H9 (cell line): Measurements from ENCODE around the gene MSLN. TPM values are rescaled to one million over a fixed set of nuclear protein-coding genes. Genes with fewer than 3 reads are reported as not detected.

ENCODE experiments used
- DNase-seq: peaks from one replicate; pipeline ENCODE4 v3.0.0-alpha.2; 2017
- H2AFZ ChIP-seq: one replicate; pipeline ENCODE4 v1.6.1; 2013; ENCODE audit warnings: mild to moderate bottlenecking, low read length, control low read depth, moderate library complexity
- H2AK5ac ChIP-seq: 2 replicates; pipeline ENCODE4 v1.6.1; 2013; ENCODE audit warnings: low read length, control low read depth, mixed read lengths; ENCODE audit not compliant: insufficient read length
- H2BK120ac ChIP-seq: one replicate; pipeline ENCODE4 v1.6.1; 2013; ENCODE audit warnings: low read depth, mild to moderate bottlenecking, low read length, control low read depth, inconsistent platforms; ENCODE audit not compliant: poor library complexity, severe bottlenecking
- H2BK12ac ChIP-seq: 2 replicates; pipeline ENCODE4 v1.6.1; 2013; ENCODE audit warnings: low read length, control low read depth, mixed read lengths, low read depth; ENCODE audit not compliant: insufficient read length
- H2BK15ac ChIP-seq: 2 replicates; pipeline ENCODE4 v1.6.1; 2013; ENCODE audit warnings: low read depth, low read length, control low read depth
- H2BK20ac ChIP-seq: one replicate; pipeline ENCODE4 v1.6.1; 2013; ENCODE audit warnings: low read depth, mild to moderate bottlenecking, low read length, control low read depth, inconsistent platforms; ENCODE audit not compliant: poor library complexity, severe bottlenecking
- H2BK5ac ChIP-seq: 2 replicates; pipeline ENCODE4 v1.6.1; 2013; ENCODE audit warnings: low read length, control low read depth, mixed read lengths; ENCODE audit not compliant: insufficient read length
- H3K14ac ChIP-seq: 2 replicates; pipeline ENCODE4 v1.6.1; 2013; ENCODE audit warnings: low read length, control low read depth; ENCODE audit not compliant: insufficient read depth
- H3K18ac ChIP-seq: 2 replicates; pipeline ENCODE4 v1.6.1; 2013; ENCODE audit warnings: low read depth, mild to moderate bottlenecking, mixed read lengths, low read length, control low read depth; ENCODE audit not compliant: insufficient read length
- H3K23ac ChIP-seq: 2 replicates; pipeline ENCODE4 v1.6.1; 2013; ENCODE audit warnings: low read length, control low read depth, mixed read lengths, low read depth; ENCODE audit not compliant: insufficient read length
- H3K23me2 ChIP-seq: 2 replicates; pipeline ENCODE4 v1.6.1; 2013; ENCODE audit warnings: low read depth, mild to moderate bottlenecking, mixed read lengths, low read length, control low read depth; ENCODE audit not compliant: insufficient read length, poor library complexity, severe bottlenecking
- H3K27ac ChIP-seq: 2 replicates; pipeline ENCODE4 v1.5.1; 2013; ENCODE audit warnings: low read length, control low read depth, mixed read lengths, low read depth; ENCODE audit not compliant: insufficient read length
- H3K27me3 ChIP-seq: 2 replicates; pipeline ENCODE4 v1.6.1; 2013; ENCODE audit warnings: low read length, control low read depth, inconsistent platforms; ENCODE audit not compliant: insufficient read depth
- H3K4ac ChIP-seq: 2 replicates; pipeline ENCODE4 v1.6.1; 2013; ENCODE audit warnings: low read depth, mild to moderate bottlenecking, control low read depth, inconsistent platforms, low read length, moderate library complexity
- H3K4me1 ChIP-seq: 2 replicates; pipeline ENCODE4 v1.6.1; 2013; ENCODE audit warnings: low read length, control low read depth, inconsistent platforms; ENCODE audit not compliant: insufficient read depth
- H3K4me2 ChIP-seq: 2 replicates; pipeline ENCODE4 v1.6.1; 2013; ENCODE audit warnings: low read length, control low read depth, mixed read lengths; ENCODE audit not compliant: insufficient read length, insufficient read depth
- H3K56ac ChIP-seq: 2 replicates; pipeline ENCODE4 v1.6.1; 2013; ENCODE audit warnings: low read depth, mild to moderate bottlenecking, mixed read lengths, low read length, control low read depth; ENCODE audit not compliant: insufficient read length
- H3K79me1 ChIP-seq: 2 replicates; pipeline ENCODE4 v1.6.1; 2013; ENCODE audit warnings: low read depth, mild to moderate bottlenecking, moderate library complexity, low read length, control low read depth, inconsistent platforms; ENCODE audit not compliant: insufficient read depth, poor library complexity, severe bottlenecking
- H3K79me2 ChIP-seq: 2 replicates; pipeline ENCODE4 v1.6.1; 2013; ENCODE audit warnings: low read length, control low read depth, inconsistent platforms; ENCODE audit not compliant: insufficient read depth
- H3K9ac ChIP-seq: 2 replicates; pipeline ENCODE4 v1.6.1; 2013; ENCODE audit warnings: low read length, control low read depth, mixed read lengths; ENCODE audit not compliant: insufficient read length; ENCODE audit errors: extremely low read depth
- H3K9me3 ChIP-seq: one replicate; pipeline ENCODE4 v1.6.1; 2013; ENCODE audit warnings: low read depth, low read length, inconsistent platforms; ENCODE audit not compliant: control insufficient read depth
- H3T11ph ChIP-seq: one replicate; pipeline ENCODE4 v1.6.1; 2013; ENCODE audit warnings: mild to moderate bottlenecking, low read length, control low read depth, inconsistent platforms
- H4K20me1 ChIP-seq: one replicate; pipeline ENCODE4 v1.6.1; 2013; ENCODE audit not compliant: control insufficient read depth, insufficient read length, insufficient read depth
- H4K5ac ChIP-seq: 2 replicates; pipeline ENCODE4 v1.6.1; 2013; ENCODE audit warnings: low read depth, mild to moderate bottlenecking, mixed read lengths, low read length, control low read depth; ENCODE audit not compliant: insufficient read length
- H4K8ac ChIP-seq: replicated peaks from 2 replicates; pipeline ENCODE4 v1.6.1; 2013; ENCODE audit warnings: low read length, control low read depth, mixed read lengths, low read depth; ENCODE audit not compliant: insufficient read length
- H4K91ac ChIP-seq: 2 replicates; pipeline ENCODE4 v1.6.1; 2013; ENCODE audit warnings: low read depth, mild to moderate bottlenecking, moderate library complexity, mixed read lengths, low read length, control low read depth; ENCODE audit not compliant: insufficient read length
- H3K27ac Mint-ChIP-seq, 3 experiments: 2 replicates in 2 of 3; 3 replicates in 1 of 3; pipeline ENCODE4 v1.8.0; 2020 to 2021; ENCODE audit warnings: mixed read lengths in 3 of 3, mild to moderate bottlenecking in 1 of 3, moderate library complexity in 1 of 3
- H3K27me3 Mint-ChIP-seq: 2 replicates; pipeline ENCODE4 v1.8.0; 2021; ENCODE audit warnings: low read depth, mild to moderate bottlenecking, moderate library complexity, mixed read lengths
- H3K36me3 Mint-ChIP-seq, 3 experiments: 2 replicates in 2 of 3; 3 replicates in 1 of 3; pipeline ENCODE4 v1.8.0; 2020 to 2021; ENCODE audit warnings: low read depth in 3 of 3, mixed read lengths in 3 of 3; ENCODE audit not compliant: insufficient read depth in 1 of 3
- H3K4me1 Mint-ChIP-seq, 2 experiments: 2 replicates each; pipeline ENCODE4 v1.8.0; 2020; ENCODE audit warnings: mixed read lengths in 2 of 2
- H3K4me3 Mint-ChIP-seq, 2 experiments: 2 replicates in 1 of 2; 3 replicates in 1 of 2; pipeline ENCODE4 v1.8.0; 2020 to 2021; ENCODE audit warnings: mild to moderate bottlenecking in 2 of 2, mixed read lengths in 2 of 2, moderate library complexity in 1 of 2
- H3K9me3 Mint-ChIP-seq, 2 experiments: 2 replicates in 1 of 2; 3 replicates in 1 of 2; pipeline ENCODE4 v1.8.0; 2020; ENCODE audit warnings: mild to moderate bottlenecking in 2 of 2, mixed read lengths in 2 of 2, moderate library complexity in 1 of 2
- WGBS: extraction: QIAGEN DNeasy Blood & Tissue Kit; methylation state at CpG from one replicate; pipeline ENCODE4 v1.1.7; 2013; ENCODE audit warnings: missing lambda C conversion rate, low lambda C conversion rate, mixed read lengths; ENCODE audit not compliant: insufficient read length; ENCODE audit errors: extremely low coverage; 5-methylcytosine and 5-hydroxymethylcytosine counted together
- total RNA-seq: library from RNA; stranded (reverse); gene quantifications from 2 replicates; pipeline ENCODE4 v1.2.1, GENCODE V29; 2021
- TF ChIP-seq, protein P1 (sequence below): fragments of 200-600 bp; sonication (generic); conservative IDR thresholded peaks from 3 replicates; pipeline ENCODE4 v1.8.0; 2021; ENCODE audit warnings: antibody characterized with exemption, mild to moderate bottlenecking

Gene MSLN
- total RNA-seq, 1 experiment from 2014 or later = 0.22 TPM

DNA sequence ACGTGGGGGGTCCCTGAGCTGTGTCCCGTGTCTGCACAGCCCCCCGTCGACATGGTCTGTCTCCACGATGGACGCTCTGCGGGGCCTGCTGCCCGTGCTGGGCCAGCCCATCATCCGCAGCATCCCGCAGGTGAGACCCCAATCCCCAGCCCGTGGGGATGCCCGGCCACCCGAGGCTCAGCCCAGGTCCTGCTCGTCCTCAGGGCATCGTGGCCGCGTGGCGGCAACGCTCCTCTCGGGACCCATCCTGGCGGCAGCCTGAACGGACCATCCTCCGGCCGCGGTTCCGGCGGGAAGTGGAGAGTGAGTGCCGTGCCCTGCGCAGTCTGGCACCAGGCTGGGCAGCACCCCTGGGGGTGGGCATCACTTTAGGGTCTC lies 4.9 kb downstream of the MSLN start:
- no peak overlapping the region for H3K4me3 Mint-ChIP-seq
- Histone ChIP-seq H2BK120ac (no peak overlapping the region), H3K56ac (no peak overlapping the region), H3K14ac (no peak overlapping the region), H3K23me2 (no peaks in the 10 kb centered on the region), H3K4me1 (no peaks in the 10 kb centered on the region), H3K9ac (no peak overlapping the region), H3K23ac (no peak overlapping the region), H4K8ac (no peak overlapping the region), H3K79me1 (no peaks in the 10 kb centered on the region), H3K27ac (no peak overlapping the region), H4K5ac (no peak overlapping the region), H2BK5ac (no peak overlapping the region), H4K20me1 (no peaks in the 10 kb centered on the region), H3K18ac (no peak overlapping the region), H3K4me2 (no peak overlapping the region), H4K91ac (no peak overlapping the region), H2BK20ac (no peak overlapping the region), H2AK5ac (no peak overlapping the region), H3T11ph (no peak overlapping the region), H2BK15ac (no peak overlapping the region), H2BK12ac (no peak overlapping the region), H2AFZ (no peak overlapping the region), H3K79me2 (no peaks in the 10 kb centered on the region), H3K9me3 (no peaks in the 10 kb centered on the region), H3K27me3 (no peaks in the 10 kb centered on the region), H3K4ac (no peak overlapping the region)
- peaks cover 0 to 5% of the 10 kb centered on the region in 2 experiments; a peak in 1 of 4 replicates for H3K4me1 Mint-ChIP-seq
- no CpG with 5 or more reads among the region's 29 CpGs for WGBS
- peak overlapping the region in 1 of 3 experiments; percentile 48; a peak in 1 of 7 replicates for H3K27ac Mint-ChIP-seq
- no peaks in the 10 kb centered on the region for H3K36me3 Mint-ChIP-seq
- H3K9me3 Mint-ChIP-seq = no peaks in the 10 kb centered on the region
- peaks cover 3% of the 10 kb centered on the region for H3K27me3 Mint-ChIP-seq
- TF ChIP-seq, protein P1, sequence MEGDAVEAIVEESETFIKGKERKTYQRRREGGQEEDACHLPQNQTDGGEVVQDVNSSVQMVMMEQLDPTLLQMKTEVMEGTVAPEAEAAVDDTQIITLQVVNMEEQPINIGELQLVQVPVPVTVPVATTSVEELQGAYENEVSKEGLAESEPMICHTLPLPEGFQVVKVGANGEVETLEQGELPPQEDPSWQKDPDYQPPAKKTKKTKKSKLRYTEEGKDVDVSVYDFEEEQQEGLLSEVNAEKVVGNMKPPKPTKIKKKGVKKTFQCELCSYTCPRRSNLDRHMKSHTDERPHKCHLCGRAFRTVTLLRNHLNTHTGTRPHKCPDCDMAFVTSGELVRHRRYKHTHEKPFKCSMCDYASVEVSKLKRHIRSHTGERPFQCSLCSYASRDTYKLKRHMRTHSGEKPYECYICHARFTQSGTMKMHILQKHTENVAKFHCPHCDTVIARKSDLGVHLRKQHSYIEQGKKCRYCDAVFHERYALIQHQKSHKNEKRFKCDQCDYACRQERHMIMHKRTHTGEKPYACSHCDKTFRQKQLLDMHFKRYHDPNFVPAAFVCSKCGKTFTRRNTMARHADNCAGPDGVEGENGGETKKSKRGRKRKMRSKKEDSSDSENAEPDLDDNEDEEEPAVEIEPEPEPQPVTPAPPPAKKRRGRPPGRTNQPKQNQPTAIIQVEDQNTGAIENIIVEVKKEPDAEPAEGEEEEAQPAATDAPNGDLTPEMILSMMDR = no peak
- DNase-seq = no peak
